Stimulated activated CD4-positive, alpha-beta T cell treated with anti-CD3 and anti-CD28 coated beads, Interleukin-1b, Interleukin-23, amount 100 ng/mL, for 24 hours (primary cell): ENCODE measurements around the gene SETD3.
A peak's percentile ranks its signal among the peaks of the same experiment; 100 is the strongest.

Experiments used
- DNase-seq, 4 experiments: peaks; one replicate each; pipeline ENCODE4 v3.0.0-alpha.2; 2020; ENCODE audit warnings: low read depth in 4 of 4, low spot score in 1 of 4

SETD3 gene

GRCh38 chr14:99425272-99425681 lies 55.4 kb downstream of the SETD3 start:
- no peak for DNase-seq

GRCh38 chr14:99424306-99424877 lies 56.3 kb downstream of the SETD3 start:
- no peak for DNase-seq

GRCh38 chr14:99423434-99423833 lies 57.2 kb downstream of the SETD3 start:
- DNase-seq: no peak

GRCh38 chr14:99422228-99423010 lies 58.2 kb downstream of the SETD3 start:
- no peak for DNase-seq

GRCh38 chr14:99420711-99421110 lies 59.9 kb downstream of the SETD3 start:
- no peak for DNase-seq

- DNase-seq: no peak
Measured at GRCh38 chr14:99419905-99420304, 60.8 kb downstream of the SETD3 start.

- DNase-seq: no peak
Measured at GRCh38 chr14:99418242-99418641, 62.4 kb downstream of the SETD3 start.

GRCh38 chr14:99416909-99417308 lies 63.8 kb downstream of the SETD3 start:
- DNase-seq: no peak

- DNase-seq: peak; percentile 27 to 37 (median 28)
Measured at GRCh38 chr14:99415496-99416281, 65.0 kb downstream of the SETD3 start.

GRCh38 chr14:99413911-99414310 lies 66.7 kb downstream of the SETD3 start:
- DNase-seq: no peak

GRCh38 chr14:99413172-99413571 lies 67.5 kb downstream of the SETD3 start:
- no peak for DNase-seq

- no peak for DNase-seq
Measured at GRCh38 chr14:99412117-99413061, 68.3 kb downstream of the SETD3 start.

GRCh38 chr14:99410019-99410418 lies 70.6 kb downstream of the SETD3 start:
- DNase-seq: no peak

- DNase-seq: no peak
Measured at GRCh38 chr14:99408971-99409289, 71.7 kb downstream of the SETD3 start.

- DNase-seq: no peak
Measured at GRCh38 chr14:99408286-99408970, 72.2 kb downstream of the SETD3 start.

GRCh38 chr14:99407416-99407815 lies 73.2 kb downstream of the SETD3 start:
- no peak for DNase-seq

- DNase-seq: no peak
Measured at GRCh38 chr14:99402950-99403349, 77.7 kb downstream of the SETD3 start.

GRCh38 chr14:99402285-99402648 lies 78.4 kb downstream of the SETD3 start:
- no peak for DNase-seq

- no peak for DNase-seq
Measured at GRCh38 chr14:99401621-99402284, 78.9 kb downstream of the SETD3 start.

- DNase-seq: no peak
Measured at GRCh38 chr14:99401211-99401610, 79.4 kb downstream of the SETD3 start.
